ENCODE data around the gene EPB41L2.
A peak's percentile ranks its signal among the peaks of the same experiment; 100 is the strongest.

Gene EPB41L2

DNA sequence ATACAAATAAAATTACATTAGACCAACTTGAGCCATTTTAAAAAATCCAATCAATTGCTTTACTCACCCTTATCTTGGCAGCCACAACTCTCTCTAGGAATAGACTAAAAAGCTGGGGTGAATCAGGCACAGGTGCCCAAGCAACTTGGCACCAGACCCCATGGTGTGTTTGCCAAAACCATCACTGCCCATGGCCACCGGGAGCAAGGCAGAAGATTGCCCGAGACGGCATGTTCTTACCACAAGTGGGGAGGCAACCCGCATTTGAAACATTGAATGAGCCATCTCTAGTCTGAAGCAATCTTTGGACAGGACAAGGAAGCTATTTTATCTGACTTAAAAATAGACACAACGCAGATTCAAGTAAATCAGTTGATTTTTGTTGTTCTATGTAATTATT is 166.8 kb downstream of the EPB41L2 start:
- Histone ChIP-seq H3K4me3 (no peak overlapping the region), H3K36me3 (ENCODE audit: insufficient read depth, low read length) (peaks cover 51% of the 10 kb centered on the region), H3K27ac (no peak overlapping the region), H3K9me3 (ENCODE audit: low read depth, low read length) (no peaks in the 10 kb centered on the region), H3K9ac (ENCODE audit: insufficient read length) (no peak overlapping the region)
- DNase-seq (ENCODE audit: low read depth, low spot score), result no peak
- TF ChIP-seq FOXP2 (optimal IDR thresholded peaks at IDR 0.05; ENCODE audit: control extremely low read depth, extremely low read length, insufficient read depth) (no peak), EZH2 (IDR thresholded peaks at IDR 0.05) (no peak), POLR2AphosphoS5 (IDR thresholded peaks at IDR 0.05; ENCODE audit: borderline replicate concordance, low read depth, low read length) (no peak)

DNA sequence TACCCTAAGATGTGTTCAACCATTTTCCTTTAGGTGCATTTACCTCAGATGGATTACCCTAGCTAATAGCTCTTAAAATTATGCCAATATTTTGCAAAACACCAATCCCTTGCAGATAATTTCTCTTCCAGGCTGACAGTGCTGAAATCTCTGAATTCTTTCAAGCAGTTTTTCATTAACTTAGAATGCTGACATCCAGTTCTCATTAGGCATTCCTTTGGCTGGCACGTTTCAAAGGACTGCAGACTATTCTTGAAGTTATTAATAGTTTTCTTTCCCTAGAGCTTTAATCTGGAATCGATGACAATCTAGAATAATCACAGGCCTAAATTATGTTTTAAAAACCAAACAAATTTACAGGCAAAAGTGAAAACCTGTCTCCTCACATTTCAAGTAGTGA is 167.5 kb downstream of the EPB41L2 start:
- TF ChIP-seq FOXP2 (optimal IDR thresholded peaks at IDR 0.05; ENCODE audit: control extremely low read depth, extremely low read length, insufficient read depth), result no peak
- Histone ChIP-seq H3K9me3 (ENCODE audit: low read depth, low read length) (no peaks in the 10 kb centered on the region), H3K36me3 (ENCODE audit: insufficient read depth, low read length) (peaks cover 46% of the 10 kb centered on the region), H3K4me3 (no peak overlapping the region), H3K27ac (peak overlapping the region; percentile 39; the same call in 1 of the 2 replicates), H3K9ac (ENCODE audit: insufficient read length) (no peak overlapping the region)
- no peak for DNase-seq (ENCODE audit: low read depth, low spot score)

DNA sequence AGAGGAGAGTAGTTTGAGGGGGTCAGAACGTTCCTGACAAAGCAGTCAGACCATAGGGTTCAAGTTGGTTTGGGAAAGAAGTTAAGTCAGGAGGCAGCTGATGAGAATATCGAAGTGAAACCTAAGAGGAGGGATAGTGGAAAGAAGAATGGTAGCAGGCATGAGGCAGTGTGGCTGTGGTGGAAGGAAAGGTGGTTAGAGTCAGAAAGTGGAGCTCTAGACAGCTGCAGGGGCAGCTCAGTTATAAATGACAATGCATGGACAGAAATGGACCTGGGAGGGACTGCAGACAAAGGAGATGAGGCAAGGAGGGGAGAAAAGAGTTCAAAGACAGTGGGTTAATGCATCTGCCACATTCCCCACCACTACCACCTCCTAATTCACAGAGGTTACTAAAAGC is 169.3 kb downstream of the EPB41L2 start:
- no peak for DNase-seq (ENCODE audit: low read depth, low spot score)
- Histone ChIP-seq H3K9ac (ENCODE audit: insufficient read length) (no peak overlapping the region), H3K9me3 (ENCODE audit: low read depth, low read length) (no peaks in the 10 kb centered on the region), H3K36me3 (ENCODE audit: insufficient read depth, low read length) (peaks cover 49% of the 10 kb centered on the region), H3K4me3 (no peak overlapping the region), H3K27ac (no peak overlapping the region)
- TF ChIP-seq EZH2 (IDR thresholded peaks at IDR 0.05) (no peak), POLR2AphosphoS5 (IDR thresholded peaks at IDR 0.05; ENCODE audit: borderline replicate concordance, low read depth, low read length) (no peak), FOXP2 (optimal IDR thresholded peaks at IDR 0.05; ENCODE audit: control extremely low read depth, extremely low read length, insufficient read depth) (no peak)

DNA sequence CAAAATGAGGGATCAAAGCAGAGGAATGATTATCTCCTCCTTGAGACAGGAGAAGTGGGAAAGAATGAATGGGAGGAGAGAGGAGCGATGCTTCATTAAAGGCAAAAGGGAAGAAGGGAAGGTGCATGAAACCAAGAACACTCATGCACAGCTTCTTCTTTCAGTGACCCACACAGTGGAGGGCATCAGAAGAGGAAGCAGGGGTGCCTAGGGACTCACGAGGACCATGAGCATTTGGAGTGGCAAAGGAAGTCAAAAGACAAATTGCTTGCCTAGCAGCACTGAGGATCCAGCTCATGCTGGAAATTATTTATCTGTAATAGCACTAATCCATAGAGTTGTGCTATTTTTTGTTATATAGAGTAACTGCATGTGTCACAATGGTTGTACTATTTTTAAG is 169.8 kb downstream of the EPB41L2 start:
- no peak overlapping the region for H3K9ac ChIP-seq (ENCODE audit: insufficient read length)
- H3K36me3 ChIP-seq (ENCODE audit: insufficient read depth, low read length), result peaks cover 49% of the 10 kb centered on the region
- H3K4me3 ChIP-seq, result no peak overlapping the region
- DNase-seq (ENCODE audit: low read depth, low spot score), result no peak
- no peaks in the 10 kb centered on the region for H3K9me3 ChIP-seq (ENCODE audit: low read depth, low read length)
- H3K27ac ChIP-seq, result no peak overlapping the region
- no peak for TF ChIP-seq EZH2 (IDR thresholded peaks at IDR 0.05)
- no peak for TF ChIP-seq POLR2AphosphoS5 (IDR thresholded peaks at IDR 0.05; ENCODE audit: borderline replicate concordance, low read depth, low read length)
- no peak for TF ChIP-seq FOXP2 (optimal IDR thresholded peaks at IDR 0.05; ENCODE audit: control extremely low read depth, extremely low read length, insufficient read depth)

DNA sequence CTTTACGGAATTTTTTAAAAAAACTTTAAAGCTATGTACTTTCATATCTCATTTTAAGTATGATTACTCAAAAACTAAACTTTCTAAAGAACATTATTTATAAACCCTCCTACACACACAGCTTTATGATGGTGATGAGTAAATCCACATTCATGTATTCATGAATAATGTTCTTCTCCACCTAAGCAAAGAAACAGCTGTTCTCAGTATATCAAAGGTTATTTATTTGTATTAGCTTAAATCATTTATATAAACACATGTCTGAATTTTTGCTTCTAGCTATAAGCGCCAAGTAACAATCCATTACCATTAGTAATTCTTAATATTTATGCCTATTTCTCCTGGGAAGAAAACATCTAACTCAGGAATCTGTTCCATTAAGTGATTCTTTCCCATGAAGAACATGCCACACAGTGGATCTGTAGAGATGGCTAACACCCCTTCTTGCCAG is 172.5 kb downstream of the EPB41L2 start:
- Histone ChIP-seq H3K9ac (ENCODE audit: insufficient read length) (no peak overlapping the region), H3K9me3 (ENCODE audit: low read depth, low read length) (no peaks in the 10 kb centered on the region), H3K27ac (peak overlapping the region; percentile 4), H3K36me3 (ENCODE audit: insufficient read depth, low read length) (peaks cover 49% of the 10 kb centered on the region), H3K4me3 (no peak overlapping the region)
- TF ChIP-seq POLR2AphosphoS5 (IDR thresholded peaks at IDR 0.05; ENCODE audit: borderline replicate concordance, low read depth, low read length), result no peak
- no peak for TF ChIP-seq EZH2 (IDR thresholded peaks at IDR 0.05)
- TF ChIP-seq FOXP2 (optimal IDR thresholded peaks at IDR 0.05; ENCODE audit: control extremely low read depth, extremely low read length, insufficient read depth), result no peak
- DNase-seq (ENCODE audit: low read depth, low spot score), result no peak

DNA sequence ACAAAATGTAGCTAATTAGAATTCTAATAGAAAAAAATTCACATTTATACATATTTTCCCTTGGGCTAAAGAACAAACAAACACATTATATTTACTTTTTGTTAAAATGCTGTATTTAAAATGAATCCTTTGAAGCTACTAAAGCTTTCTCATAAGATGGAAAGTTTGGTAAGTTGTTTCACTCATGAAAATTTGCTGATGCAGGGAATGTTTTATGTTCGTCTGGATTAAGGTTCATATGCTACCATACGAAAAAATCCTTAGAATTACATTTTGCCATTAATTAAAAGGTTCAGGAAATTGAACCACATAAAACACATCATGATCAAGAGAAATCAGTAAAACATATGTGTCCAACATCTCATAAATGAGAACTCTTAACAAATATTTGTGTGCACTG is 173.6 kb downstream of the EPB41L2 start:
- H3K4me3 ChIP-seq, result no peak overlapping the region
- H3K27ac ChIP-seq, result 0 out of 2 replicates have a peak overlapping the region, but pooled peaks have one; percentile 4
- H3K9me3 ChIP-seq (ENCODE audit: low read depth, low read length), result no peaks in the 10 kb centered on the region
- TF ChIP-seq EZH2 (IDR thresholded peaks at IDR 0.05) (no peak), FOXP2 (optimal IDR thresholded peaks at IDR 0.05; ENCODE audit: control extremely low read depth, extremely low read length, insufficient read depth) (no peak), POLR2AphosphoS5 (IDR thresholded peaks at IDR 0.05; ENCODE audit: borderline replicate concordance, low read depth, low read length) (no peak)
- H3K9ac ChIP-seq (ENCODE audit: insufficient read length), result no peak overlapping the region
- no peak for DNase-seq (ENCODE audit: low read depth, low spot score)
- H3K36me3 ChIP-seq (ENCODE audit: insufficient read depth, low read length), result peaks cover 50% of the 10 kb centered on the region

DNA sequence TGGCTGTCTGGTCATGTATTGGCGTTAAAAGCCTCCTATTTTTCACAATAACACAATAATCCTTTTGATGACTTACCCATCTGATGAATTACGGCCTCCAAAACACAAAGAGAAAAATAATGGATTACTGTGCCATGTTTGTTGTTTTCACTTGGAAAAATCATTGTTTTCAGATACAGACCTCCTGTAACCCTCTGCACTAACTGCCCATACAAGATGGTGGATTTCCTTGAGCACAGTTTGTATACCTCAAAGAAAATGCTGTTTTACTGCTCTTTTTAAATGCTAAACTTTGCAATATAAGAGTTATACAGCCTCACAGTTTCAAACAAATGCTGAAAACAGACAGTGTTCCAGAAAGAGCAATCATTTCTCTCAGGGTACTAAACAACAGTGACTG is 174.8 kb downstream of the EPB41L2 start:
- Histone ChIP-seq H3K9ac (ENCODE audit: insufficient read length) (no peak overlapping the region), H3K4me3 (no peak overlapping the region), H3K27ac (peak overlapping the region; percentile 56), H3K36me3 (ENCODE audit: insufficient read depth, low read length) (peaks cover 48% of the 10 kb centered on the region), H3K9me3 (ENCODE audit: low read depth, low read length) (no peaks in the 10 kb centered on the region)
- TF ChIP-seq FOXP2 (optimal IDR thresholded peaks at IDR 0.05; ENCODE audit: control extremely low read depth, extremely low read length, insufficient read depth) (no peak), POLR2AphosphoS5 (IDR thresholded peaks at IDR 0.05; ENCODE audit: borderline replicate concordance, low read depth, low read length) (no peak), EZH2 (IDR thresholded peaks at IDR 0.05) (no peak)
- DNase-seq (ENCODE audit: low read depth, low spot score), result no peak

DNA sequence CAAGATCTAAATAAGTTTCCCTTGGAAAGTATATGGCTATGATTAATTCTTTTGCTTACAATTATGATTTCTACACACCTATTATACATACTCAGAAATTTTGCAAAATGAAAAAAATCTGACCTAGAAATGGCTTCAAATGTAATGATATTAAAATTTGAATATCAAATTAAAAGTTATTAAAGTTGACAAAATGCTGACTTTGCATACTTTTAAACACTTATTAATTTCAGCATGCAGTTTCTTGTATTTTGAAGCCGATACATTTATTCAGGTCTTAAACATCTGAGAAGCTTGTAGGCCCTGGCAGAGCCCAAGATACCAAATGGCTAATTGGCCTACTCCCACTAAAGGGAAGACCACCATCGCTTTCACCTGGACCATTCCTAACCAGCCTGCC is 176.1 kb downstream of the EPB41L2 start:
- H3K9ac ChIP-seq (ENCODE audit: insufficient read length), result no peak overlapping the region
- peak overlapping the region; percentile 34; the same call in 1 of the 2 replicates for H3K27ac ChIP-seq
- DNase-seq (ENCODE audit: low read depth, low spot score), result no peak
- H3K4me3 ChIP-seq, result no peak overlapping the region
- TF ChIP-seq EZH2 (IDR thresholded peaks at IDR 0.05), result no peak
- TF ChIP-seq POLR2AphosphoS5 (IDR thresholded peaks at IDR 0.05; ENCODE audit: borderline replicate concordance, low read depth, low read length), result no peak
- no peak for TF ChIP-seq FOXP2 (optimal IDR thresholded peaks at IDR 0.05; ENCODE audit: control extremely low read depth, extremely low read length, insufficient read depth)
- H3K36me3 ChIP-seq (ENCODE audit: insufficient read depth, low read length), result peaks cover 48% of the 10 kb centered on the region
- H3K9me3 ChIP-seq (ENCODE audit: low read depth, low read length), result no peaks in the 10 kb centered on the region

All from SK-N-MC (cell line).